GM21515 (cell line): ENCODE results near the gene MAD1L1.
"Not testable (repeated sequence)": the region's sequence is repeated elsewhere in the genome, so short reads cannot be mapped to it uniquely, and the experiment has no call there.

Experiments
- ATAC-seq: cut with Tn5 transposase; IDR thresholded peaks from one replicate; pipeline ENCODE4 v1.9.1; 2021; ENCODE audit not compliant: unreplicated experiment

MAD1L1 gene

GRCh38 chr7:1976521-1976920, 256.2 kb downstream of the MAD1L1 start:
- ATAC-seq = not testable (repeated sequence)

- ATAC-seq = no peak
Observed at GRCh38 chr7:1975581-1975980, 257.2 kb downstream of the MAD1L1 start.

- ATAC-seq = no peak
Observed at GRCh38 chr7:1975179-1975578, 257.6 kb downstream of the MAD1L1 start.

DNA sequence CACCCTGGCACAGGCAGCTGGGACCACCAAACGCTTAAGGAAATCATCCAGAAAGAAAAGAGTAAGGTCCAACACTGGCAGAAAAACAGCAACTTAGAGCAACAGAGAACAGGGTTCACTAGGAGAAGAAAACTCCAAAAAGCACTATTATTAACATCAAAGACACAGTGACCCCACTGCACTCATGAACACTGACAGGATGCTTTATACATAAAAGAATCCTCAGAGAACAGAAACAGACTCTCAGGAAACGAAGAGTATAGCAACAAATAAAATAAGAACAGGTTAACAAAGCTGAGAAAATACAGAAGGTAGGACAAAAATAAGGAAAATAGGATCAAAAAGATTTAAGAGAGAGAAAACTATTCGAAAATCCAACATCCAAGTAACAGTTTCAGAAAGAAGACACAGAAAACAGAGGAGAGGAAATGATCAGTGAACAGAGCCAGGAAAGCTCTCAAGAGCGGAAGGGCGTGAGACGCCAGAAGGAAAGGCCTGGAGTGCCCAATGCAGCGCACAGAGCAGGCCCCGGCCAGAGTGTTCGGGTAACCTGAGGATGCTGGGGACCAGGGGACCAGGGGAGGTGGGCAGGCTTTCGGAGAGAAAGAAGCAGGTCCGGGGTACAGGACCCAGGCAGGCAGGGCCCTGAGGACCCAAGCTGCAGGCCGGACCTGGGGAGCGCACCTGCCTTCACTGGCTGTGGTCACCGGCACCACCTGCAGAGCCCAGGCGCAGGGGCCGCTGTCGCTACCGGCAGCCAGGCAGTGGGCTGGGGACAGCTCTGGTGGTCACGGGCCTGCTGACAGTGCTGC, 258.2 kb downstream of the MAD1L1 start:
- ATAC-seq = no peak

DNA sequence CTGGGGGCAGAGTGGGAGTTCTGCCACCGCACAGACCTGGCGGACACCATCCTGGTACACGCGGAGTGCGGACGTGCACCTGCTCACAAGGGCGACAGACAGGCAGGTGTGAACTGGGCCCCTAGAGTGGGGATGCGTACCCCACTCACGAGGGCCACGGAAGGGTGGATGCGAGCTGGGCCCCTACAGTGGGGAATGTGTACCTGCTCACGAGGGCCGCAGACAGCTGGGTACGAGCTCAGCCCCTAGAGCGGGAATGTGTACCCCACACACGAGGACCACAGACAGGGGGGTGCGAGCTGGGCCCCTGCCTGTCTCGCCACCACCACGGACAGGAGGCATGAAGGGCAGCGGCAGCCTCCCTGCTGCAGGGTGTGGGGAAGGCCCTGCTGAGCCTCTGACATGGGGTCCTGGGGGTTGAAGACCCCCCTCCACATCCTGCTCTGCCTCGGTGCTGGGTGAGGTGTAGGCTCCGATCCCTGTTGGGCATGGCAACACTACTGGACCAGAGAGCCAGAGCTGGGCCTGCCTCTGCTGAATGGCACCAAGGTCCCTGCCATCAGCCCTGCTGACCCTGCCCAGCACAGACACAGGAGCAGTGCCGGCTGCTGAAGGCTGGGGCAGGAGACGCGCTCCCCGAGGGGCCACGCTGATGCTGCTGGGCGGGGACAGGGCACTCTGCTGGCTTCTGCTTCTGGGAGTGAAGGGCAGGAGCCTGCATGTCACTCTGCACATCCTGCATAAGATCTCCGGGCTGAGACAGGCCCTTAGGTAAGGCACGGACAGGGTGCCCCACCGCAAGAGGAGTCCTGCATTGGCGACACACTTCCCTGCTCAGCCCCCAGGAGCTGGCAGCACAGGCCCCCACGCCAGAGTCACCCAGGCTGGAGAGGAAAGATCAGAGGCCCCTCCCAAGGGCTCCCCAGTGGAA, 259.2 kb downstream of the MAD1L1 start:
- no peak for ATAC-seq

DNA sequence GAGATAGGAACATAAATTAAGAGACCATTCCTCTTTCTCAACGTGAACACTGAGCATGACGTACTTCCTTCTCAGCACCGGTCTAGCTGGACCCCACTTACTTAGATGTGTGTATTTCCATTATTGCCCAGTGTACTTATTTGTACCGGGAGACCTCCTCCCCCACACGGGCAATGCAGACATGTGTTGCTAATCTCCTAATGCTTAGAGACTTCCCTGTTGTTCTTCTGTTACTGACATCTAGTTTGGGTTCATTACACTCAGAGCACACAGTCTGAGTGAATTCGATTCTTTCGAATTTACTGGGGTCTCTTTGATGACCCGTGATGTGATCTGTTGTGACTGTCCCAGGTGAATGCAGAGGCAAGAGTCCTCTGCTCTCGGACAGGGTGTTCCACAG, 260.0 kb downstream of the MAD1L1 start:
- ATAC-seq = no peak

DNA sequence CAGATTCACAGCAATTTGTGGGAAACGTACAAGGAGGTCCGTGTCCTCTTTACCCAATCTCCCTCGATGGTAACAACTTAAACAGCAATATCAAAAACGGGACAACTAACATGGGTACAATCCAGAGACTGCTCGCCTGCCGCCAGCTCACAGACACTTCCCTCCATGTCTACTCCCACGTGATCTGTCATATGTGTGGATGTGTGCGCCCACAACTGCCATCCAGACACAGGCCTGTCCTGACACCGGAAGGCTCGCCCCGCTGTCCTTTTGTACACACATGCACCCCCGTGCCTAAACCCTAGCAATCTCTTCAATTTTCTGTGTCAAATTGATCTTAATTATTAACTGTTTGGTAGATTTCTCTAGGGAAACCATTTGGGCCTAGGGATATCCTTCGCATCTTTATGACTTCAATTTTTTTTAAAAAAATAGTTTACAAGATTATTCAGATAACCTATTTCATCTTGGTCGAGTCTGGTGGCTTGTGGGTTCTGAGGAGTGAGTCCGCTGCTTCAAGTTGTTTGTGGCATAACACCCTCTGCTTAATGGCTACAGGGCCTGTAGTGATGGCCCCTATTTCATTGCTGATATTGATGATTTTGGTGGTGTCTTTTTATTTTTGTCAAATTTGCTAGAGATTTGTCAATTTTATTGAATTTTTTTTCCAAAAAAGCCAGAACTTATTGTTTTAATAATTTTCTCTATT, 260.6 kb downstream of the MAD1L1 start:
- ATAC-seq = no peak

GRCh38 chr7:1970895-1971294, 261.9 kb downstream of the MAD1L1 start:
- no peak for ATAC-seq

- ATAC-seq = not testable (repeated sequence)
Observed at GRCh38 chr7:1970285-1970660, 262.5 kb downstream of the MAD1L1 start.

- no peak for ATAC-seq
Observed at GRCh38 chr7:1969459-1970284, 263.1 kb downstream of the MAD1L1 start.

DNA sequence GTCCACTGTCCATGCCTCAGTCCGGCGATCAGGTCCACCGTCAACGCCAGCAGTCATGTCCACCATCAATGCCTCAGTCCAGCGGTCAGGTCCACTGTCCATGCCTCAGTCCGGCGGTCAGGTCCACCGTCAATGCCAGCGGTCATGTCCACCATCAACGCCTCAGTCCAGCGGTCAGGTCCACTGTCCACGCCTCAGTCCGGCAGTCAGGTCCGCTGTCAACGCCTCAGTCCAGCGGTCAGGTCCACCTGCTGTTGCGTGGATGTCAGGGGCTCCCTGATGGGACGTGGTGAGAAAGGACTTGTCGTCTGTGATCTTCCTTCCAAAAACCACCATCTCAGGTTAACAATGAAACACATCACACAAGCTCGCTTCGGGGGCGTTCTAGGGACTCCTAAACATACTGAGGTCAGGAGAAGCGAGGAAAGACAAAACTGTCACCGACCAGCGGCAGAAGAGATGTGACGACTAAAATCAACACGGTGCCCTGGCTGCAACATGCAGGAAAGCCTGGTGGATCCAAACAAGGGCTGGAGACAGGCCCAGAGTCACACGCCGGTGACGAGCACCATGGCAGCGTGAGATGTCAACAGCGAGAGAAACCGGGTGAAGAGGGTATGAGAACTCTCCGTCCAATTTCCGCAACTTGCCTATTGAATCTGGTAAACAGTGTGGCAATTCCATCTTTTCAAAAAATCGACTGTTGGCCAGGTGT, 264.2 kb downstream of the MAD1L1 start:
- ATAC-seq = no peak

GRCh38 chr7:1967512-1968396, 265.0 kb downstream of the MAD1L1 start:
- no peak for ATAC-seq

- no peak for ATAC-seq
Observed at GRCh38 chr7:1966631-1967200, 266.0 kb downstream of the MAD1L1 start.

DNA sequence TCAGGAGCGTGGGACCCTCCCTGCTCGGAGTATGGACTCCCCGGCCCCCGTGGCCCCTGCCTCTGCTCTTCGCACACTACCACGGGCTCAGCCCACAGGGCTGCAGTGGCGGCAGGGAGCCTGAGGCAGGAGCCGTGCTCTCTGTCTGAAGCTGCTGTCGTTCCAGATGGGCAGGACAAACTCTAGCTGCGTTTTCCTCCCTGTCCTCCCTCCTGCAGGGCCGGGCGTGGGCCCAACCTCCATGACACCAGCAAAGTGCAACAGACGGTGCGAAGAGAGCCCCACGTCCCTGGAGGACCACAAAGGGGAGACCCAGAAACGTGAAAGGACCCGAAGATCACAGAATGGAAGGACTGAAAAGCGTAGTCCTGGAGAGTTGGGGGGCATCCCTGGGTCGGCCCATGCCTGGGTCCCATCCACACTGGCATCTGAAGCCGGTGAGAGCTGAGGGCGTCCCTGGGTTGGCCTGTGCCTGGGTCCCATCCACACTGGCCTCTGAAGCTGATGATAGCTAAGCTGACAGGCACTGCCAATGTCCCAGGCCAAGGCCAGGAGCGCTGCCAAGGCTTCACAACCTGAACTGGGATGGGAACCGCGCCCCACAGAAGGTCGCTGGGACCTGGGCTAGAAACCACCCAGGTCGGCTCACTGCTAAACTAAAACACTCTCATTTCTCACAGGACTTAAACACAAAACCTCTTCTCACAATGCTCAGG, 267.0 kb downstream of the MAD1L1 start:
- ATAC-seq = no peak

- ATAC-seq = no peak
Observed at GRCh38 chr7:1964913-1965578, 267.7 kb downstream of the MAD1L1 start.

DNA sequence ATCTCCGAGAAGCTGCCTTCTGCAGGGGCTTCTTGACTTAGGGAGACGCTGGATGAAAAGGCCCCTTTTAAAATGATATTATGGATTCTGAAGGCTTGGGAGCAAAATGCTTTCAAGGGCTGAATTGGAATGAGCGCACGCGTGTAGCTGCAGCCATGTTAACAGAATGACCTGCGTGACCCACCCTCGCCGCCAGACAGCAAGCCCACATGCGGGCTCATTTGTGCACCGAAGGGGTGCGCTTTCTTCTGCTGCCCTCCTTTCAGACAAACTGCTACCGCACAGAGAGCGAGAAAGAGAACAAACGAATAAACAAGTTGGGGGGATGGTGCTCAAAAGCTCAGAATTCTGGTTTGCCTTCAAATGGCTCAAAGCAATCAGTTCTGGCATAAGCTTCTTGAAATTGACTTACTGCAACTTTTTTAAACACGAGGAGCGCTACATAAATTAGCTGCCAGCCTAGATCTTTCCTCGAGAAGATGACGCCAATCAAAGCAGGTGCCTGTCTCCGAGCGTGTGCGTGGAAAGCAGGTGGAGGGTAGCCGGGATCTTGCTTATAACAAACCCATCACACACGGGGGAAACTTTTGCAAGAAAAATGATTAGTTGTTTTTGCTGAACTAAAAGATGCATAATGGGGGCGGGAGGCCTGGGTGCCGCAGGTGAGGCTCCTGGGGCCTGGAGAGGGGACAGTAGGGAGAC, 268.4 kb downstream of the MAD1L1 start:
- ATAC-seq = no peak

DNA sequence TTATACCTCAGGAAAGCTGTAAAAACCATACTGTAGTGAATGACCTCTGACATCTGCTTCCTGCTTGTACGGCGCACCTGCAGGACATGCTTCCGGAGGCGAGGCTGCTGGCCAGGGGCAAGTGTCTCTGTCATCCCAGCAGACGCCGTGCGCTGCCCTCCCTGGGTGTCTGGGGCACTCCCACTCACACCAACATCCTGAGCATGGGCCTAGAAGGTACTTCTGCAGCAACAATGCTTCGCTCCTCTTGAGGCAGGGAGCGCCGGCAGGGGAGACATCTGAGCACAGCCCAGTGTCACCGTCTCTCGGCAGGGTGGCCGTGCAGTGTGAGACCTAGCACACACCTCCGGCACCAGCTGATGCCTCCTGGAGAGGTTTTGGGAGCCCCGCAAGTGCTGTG, 269.2 kb downstream of the MAD1L1 start:
- ATAC-seq = no peak
